GM19455 (cell line): ENCODE results near the gene VWA5B2.
"Not testable (repeated sequence)": the region's sequence is repeated elsewhere in the genome, so short reads cannot be mapped to it uniquely, and the experiment has no call there.

Experiments
- ATAC-seq: cut with Tn5 transposase; IDR thresholded peaks from one replicate; pipeline ENCODE4 v1.9.1; 2021; ENCODE audit not compliant: unreplicated experiment

The VWA5B2 gene

GRCh38 chr3:184241141-184241446, 11.7 kb downstream of the VWA5B2 start:
- ATAC-seq: no peak

GRCh38 chr3:184241447-184242296, 12.3 kb downstream of the VWA5B2 start:
- no peak for ATAC-seq

GRCh38 chr3:184242297-184242685, 12.9 kb downstream of the VWA5B2 start:
- no peak for ATAC-seq

- peak; percentile 42 for ATAC-seq
These were observed 19.3 kb downstream of the VWA5B2 start, which contains the start of gene ALG3 for GRCh38 chr3:184248454-184249411. Gene ALG3, minus strand, starts transcription at chr3:184248962. Its CDS starts 22 bp downstream, at chr3:184248940.

GRCh38 chr3:184249412-184250166, 20.2 kb downstream of the VWA5B2 start, which contains the start of gene EEF1AKMT4:
Gene EEF1AKMT4, plus strand, starts transcription at chr3:184249672. Its CDS starts 23 bp downstream, at chr3:184249695.
- ATAC-seq: peak; percentile 91

- peak; percentile 66 for ATAC-seq
These were observed 20.9 kb downstream of the VWA5B2 start for GRCh38 chr3:184250167-184250828.

DNA sequence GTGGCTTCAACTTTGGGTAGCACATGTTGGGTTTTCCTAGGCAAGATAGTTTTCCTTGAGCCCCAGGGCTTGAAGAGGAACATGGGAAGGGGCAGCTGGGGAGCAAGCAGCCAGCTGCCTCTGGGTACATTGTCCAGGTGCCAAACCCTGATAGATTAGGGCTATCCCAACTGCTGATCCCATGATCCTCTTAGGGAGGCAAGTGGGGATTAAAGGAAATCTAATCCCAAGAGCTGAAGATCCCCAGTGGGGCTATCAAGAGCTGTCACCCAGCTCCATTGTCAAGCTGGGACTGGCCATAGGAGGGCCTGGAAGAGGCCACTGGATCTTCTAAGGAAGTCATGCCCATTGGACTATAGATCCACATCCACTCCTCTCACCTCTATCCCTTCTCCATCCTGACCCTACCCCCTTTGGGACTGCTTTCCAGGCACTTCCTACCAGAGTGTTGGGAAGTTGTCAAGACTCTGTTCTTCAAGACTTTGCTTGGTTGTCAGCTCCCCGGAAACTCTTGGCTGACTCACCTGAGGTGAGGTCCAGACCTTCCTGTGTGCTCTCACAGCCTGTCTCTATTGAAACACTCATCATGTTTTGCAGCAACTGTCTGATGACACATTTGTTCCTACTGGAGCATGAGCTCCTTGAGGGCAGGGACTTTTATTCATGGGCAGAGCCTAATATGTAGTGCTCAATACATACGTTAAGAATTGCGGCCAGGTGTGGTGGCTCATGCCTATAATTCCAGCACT, 26.1 kb downstream of the VWA5B2 start:
- ATAC-seq: no peak

DNA sequence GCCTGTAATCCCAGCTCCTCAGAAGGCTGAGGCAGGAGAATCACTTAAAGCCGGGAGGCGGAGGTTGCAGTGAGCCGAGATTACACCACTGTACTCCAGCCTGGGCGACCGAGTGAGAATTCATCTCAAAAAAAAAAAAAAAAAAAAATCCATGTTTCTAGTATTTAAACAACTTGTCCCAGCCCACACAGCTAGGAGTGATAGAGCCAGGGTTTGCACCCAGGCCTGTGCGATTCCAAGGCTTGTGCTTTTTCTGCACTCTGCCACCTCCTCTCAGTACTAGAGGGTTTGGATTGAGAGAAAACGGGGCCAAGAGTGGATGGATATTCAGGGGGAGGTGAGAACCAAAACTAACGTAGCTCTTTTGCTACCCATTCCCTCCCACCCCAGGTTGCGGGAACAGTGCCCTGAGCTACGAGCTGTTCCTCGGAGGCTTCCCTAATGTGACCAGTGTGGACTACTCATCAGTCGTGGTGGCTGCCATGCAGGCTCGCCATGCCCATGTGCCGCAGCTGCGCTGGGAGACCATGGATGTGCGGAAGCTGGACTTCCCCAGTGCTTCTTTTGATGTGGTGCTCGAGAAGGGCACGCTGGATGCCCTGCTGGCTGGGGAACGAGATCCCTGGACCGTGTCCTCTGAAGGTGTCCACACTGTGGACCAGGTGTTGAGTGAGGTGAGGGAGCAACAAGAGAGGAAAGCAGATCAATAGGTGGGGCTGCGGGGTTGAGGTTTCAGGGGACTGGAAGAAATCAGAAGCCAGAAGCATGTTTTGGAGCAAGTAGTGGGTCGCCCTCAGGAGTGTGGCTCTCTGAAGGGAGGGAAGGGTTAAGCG, 27.9 kb downstream of the VWA5B2 start:
- no peak for ATAC-seq

DNA sequence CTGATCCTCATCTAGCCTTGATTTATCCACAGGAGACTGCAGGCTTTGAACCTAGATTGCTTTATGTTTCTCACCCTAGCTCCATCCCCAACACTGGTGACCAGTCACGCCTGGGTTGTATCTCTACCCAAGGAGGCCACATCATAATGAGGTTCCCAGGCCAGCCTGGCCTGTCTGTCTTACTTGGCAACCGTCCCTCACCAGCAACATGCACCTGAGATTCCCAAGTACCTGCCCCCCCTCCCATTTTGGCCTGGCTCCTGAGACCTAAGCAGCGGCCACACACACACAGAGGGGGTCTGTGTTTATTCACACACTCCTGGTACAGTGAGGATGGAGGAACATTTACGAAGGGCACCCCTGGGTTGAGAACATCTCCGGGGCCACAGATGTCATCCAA, 29.5 kb downstream of the VWA5B2 start:
- ATAC-seq: no peak

DNA sequence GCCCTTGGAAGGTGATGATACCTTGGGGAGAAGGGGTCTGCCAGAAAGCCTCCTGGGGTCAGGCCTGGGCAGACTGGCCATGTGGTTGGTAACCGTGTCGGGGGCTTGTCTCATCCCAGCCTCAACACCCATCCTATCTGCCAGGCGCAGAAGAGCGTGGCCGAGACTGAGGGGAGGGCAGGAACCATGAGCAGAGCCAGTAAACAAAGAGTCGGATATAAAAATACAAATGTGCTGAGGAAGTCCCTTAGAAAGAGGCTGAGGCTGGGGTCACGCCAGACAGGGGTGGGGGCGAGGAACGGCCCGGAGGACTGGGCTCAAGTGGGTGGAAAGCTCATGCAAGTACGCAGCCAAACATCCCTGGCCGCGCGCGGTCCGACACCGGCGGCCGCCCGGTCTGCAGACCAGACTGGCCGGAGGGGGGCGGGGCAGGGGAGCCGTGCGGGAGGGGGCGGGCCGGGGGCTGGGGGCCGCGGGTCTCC, 30.1 kb downstream of the VWA5B2 start:
- no peak for ATAC-seq

GRCh38 chr3:184259878-184260723, 30.7 kb downstream of the VWA5B2 start:
- ATAC-seq: no peak

- no peak for ATAC-seq
These were observed 31.4 kb downstream of the VWA5B2 start for GRCh38 chr3:184260724-184261269.

DNA sequence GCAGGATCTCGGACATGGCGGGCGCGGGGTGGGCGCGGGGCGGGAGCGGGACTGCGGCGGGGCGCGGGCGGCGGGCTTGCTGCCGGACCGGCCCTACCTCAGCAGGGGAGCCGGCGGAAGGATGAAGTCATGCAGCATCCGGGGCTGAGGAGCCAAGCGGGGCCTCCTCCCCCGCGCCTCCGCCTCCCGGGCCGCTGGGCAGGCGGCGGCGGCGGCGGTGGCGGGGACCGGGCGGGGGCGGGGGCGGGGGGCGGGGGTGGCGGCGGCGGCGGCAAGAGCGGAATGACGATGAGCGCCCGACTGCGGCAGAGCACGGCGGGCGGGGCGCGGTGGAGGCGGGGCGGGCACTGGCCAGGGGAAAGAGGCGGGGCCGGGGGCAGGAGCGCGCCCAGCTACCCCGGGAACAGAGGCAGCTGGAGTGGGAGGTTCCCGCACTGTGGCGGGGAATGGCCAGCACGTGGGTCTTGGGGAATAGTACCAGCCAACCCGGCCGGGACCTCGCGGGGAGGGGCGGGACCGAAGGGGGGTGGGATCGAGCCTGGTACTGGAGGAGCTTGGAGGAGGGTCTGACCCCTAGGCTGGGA, 32.0 kb downstream of the VWA5B2 start, which contains the start of gene CAMK2N2:
Gene CAMK2N2, minus strand, starts transcription at position 284 of the 584 bp plus-strand sequence. Its CDS starts 268 bp downstream, at position 16.
- ATAC-seq: no peak

- ATAC-seq: no peak
These were observed 32.7 kb downstream of the VWA5B2 start for GRCh38 chr3:184261854-184262763.

GRCh38 chr3:184262764-184263179, 33.4 kb downstream of the VWA5B2 start:
- ATAC-seq: no peak

DNA sequence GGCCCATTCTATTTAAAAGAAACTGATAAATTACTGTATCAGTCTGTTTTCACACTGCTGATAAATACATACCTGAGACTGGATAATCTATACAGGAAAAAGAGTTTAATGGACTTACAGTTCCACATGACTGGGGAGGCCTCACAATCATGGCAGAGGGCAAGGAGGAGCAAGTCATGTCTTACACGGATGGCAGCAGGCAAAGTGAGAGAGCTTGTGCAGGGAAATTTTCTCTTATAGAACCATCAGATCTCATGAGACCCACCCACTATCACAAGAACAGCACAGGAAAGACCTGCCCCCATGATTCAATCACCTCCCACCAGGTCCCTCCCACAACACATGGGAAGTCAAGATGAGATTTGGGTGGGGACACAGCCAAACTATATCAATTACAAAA, 37.9 kb downstream of the VWA5B2 start:
- not testable (repeated sequence) for ATAC-seq
